Astrocyte (in vitro differentiated cells and primary cell): ENCODE measurements around the gene PARP9. TPM values are rescaled to one million over a fixed set of nuclear protein-coding genes. Genes with fewer than 3 reads are reported as not detected.
A peak's percentile ranks its signal among the peaks of the same experiment; 100 is the strongest.

Experiments used
- DNase-seq: peaks from one replicate; pipeline ENCODE4 v3.0.0-alpha.2; 2010; ENCODE audit warnings: low read depth
- FAIRE-seq: peaks from 2 replicates; lab custom pipeline; 2011; peaks lifted over from hg19 to GRCh38; lab: Jason Lieb, UNC
- H2AFZ ChIP-seq: 2 replicates; pipeline ENCODE4 v1.6.0; 2012; ENCODE audit warnings: low read depth, low read length, inconsistent platforms
- H3K27ac ChIP-seq: 2 replicates; pipeline ENCODE4 v1.5.1; 2011; ENCODE audit warnings: low read depth, low read length, inconsistent platforms
- H3K27me3 ChIP-seq: 2 replicates; pipeline ENCODE4 v1.6.0; 2011; ENCODE audit warnings: low read length, inconsistent platforms; ENCODE audit not compliant: insufficient read depth
- H3K36me3 ChIP-seq: 2 replicates; pipeline ENCODE4 v1.5.1; 2011; ENCODE audit warnings: low read length, inconsistent platforms; ENCODE audit not compliant: insufficient read depth
- H3K4me1 ChIP-seq: 2 replicates; pipeline ENCODE4 v1.5.1; 2011; ENCODE audit warnings: low read length, inconsistent platforms; ENCODE audit not compliant: insufficient read depth
- H3K4me2 ChIP-seq: 2 replicates; pipeline ENCODE4 v1.6.0; 2012; ENCODE audit warnings: low read length, inconsistent platforms
- H3K4me3 ChIP-seq: 2 replicates; pipeline ENCODE4 v1.5.1; 2011; ENCODE audit warnings: low read depth, mild to moderate bottlenecking, low read length, inconsistent platforms; ENCODE audit not compliant: insufficient read depth
- H3K79me2 ChIP-seq: 2 replicates; pipeline ENCODE4 v1.6.0; 2012; ENCODE audit warnings: mild to moderate bottlenecking, low read length, inconsistent platforms; ENCODE audit not compliant: insufficient read depth
- H3K9ac ChIP-seq: 2 replicates; pipeline ENCODE4 v1.6.0; 2012; ENCODE audit warnings: mild to moderate bottlenecking, low read length, inconsistent platforms
- H3K9me3 ChIP-seq: 2 replicates; pipeline ENCODE4 v1.5.1; 2012; ENCODE audit warnings: low read depth, mild to moderate bottlenecking, low read length, inconsistent platforms; ENCODE audit not compliant: insufficient read depth
- H4K20me1 ChIP-seq: 2 replicates; pipeline ENCODE4 v1.6.0; 2012; ENCODE audit warnings: low read length, inconsistent platforms; ENCODE audit not compliant: insufficient read depth
- H3K27ac Mint-ChIP-seq: one replicate; pipeline ENCODE4 v1.8.0; 2021; ENCODE audit warnings: mild to moderate bottlenecking, mixed read lengths; ENCODE audit not compliant: unreplicated experiment
- H3K27me3 Mint-ChIP-seq: one replicate; pipeline ENCODE4 v1.8.0; 2021; ENCODE audit warnings: low read depth, mixed read lengths; ENCODE audit not compliant: unreplicated experiment
- H3K36me3 Mint-ChIP-seq: one replicate; pipeline ENCODE4 v1.8.0; 2021; ENCODE audit warnings: low read depth, mixed read lengths; ENCODE audit not compliant: unreplicated experiment
- H3K4me1 Mint-ChIP-seq: one replicate; pipeline ENCODE4 v1.8.0; 2021; ENCODE audit warnings: low read depth, mixed read lengths; ENCODE audit not compliant: unreplicated experiment
- H3K4me3 Mint-ChIP-seq: one replicate; pipeline ENCODE4 v1.8.0; 2021; ENCODE audit warnings: mild to moderate bottlenecking, moderate library complexity, mixed read lengths; ENCODE audit not compliant: unreplicated experiment
- H3K9me3 Mint-ChIP-seq: one replicate; pipeline ENCODE4 v1.8.0; 2021; ENCODE audit warnings: mild to moderate bottlenecking, mixed read lengths; ENCODE audit not compliant: unreplicated experiment
- EZH2 ChIP-seq: IDR thresholded peaks from 2 replicates; pipeline ENCODE4 v1.6.1; 2012; ENCODE audit warnings: mild to moderate bottlenecking, low read length, inconsistent platforms; ENCODE audit not compliant: insufficient read depth
- total RNA-seq: library from RNA; stranded (reverse); gene quantifications from 2 replicates; pipeline ENCODE4 v1.2.1, GENCODE V29; 2021
- TF ChIP-seq, protein P1 (sequence below): IDR thresholded peaks from 2 replicates; pipeline ENCODE4 v1.5.1; 2011; ENCODE audit warnings: low read depth, mild to moderate bottlenecking, inconsistent platforms, low read length, moderate library complexity; ENCODE audit not compliant: insufficient read depth

The PARP9 gene
- total RNA-seq, 1 donor from 2014 or later = 74.1 TPM

DNA sequence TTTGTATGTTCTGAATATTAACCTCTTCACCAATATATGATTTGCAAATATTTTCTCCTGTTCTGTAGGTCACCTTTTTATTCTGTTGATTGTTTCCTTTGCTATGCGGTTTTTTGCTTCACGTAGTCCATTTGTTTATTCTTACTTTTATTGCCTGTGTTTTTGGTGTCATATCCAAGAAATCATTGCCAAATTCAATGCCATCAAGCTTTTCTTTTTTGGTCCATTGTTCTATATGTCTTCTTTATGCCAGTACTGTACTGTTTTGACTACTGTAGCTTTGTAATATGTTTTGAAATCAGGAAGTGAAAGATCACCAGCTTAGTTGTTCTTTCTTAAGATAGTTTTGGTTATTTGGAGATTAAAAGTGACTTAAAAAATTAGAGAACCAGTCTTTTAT lies 17.5 kb upstream of the PARP9 start:
- H3K4me1 Mint-ChIP-seq = no peaks in the 10 kb centered on the region
- TF ChIP-seq, protein P1, sequence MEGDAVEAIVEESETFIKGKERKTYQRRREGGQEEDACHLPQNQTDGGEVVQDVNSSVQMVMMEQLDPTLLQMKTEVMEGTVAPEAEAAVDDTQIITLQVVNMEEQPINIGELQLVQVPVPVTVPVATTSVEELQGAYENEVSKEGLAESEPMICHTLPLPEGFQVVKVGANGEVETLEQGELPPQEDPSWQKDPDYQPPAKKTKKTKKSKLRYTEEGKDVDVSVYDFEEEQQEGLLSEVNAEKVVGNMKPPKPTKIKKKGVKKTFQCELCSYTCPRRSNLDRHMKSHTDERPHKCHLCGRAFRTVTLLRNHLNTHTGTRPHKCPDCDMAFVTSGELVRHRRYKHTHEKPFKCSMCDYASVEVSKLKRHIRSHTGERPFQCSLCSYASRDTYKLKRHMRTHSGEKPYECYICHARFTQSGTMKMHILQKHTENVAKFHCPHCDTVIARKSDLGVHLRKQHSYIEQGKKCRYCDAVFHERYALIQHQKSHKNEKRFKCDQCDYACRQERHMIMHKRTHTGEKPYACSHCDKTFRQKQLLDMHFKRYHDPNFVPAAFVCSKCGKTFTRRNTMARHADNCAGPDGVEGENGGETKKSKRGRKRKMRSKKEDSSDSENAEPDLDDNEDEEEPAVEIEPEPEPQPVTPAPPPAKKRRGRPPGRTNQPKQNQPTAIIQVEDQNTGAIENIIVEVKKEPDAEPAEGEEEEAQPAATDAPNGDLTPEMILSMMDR = no peak

DNA sequence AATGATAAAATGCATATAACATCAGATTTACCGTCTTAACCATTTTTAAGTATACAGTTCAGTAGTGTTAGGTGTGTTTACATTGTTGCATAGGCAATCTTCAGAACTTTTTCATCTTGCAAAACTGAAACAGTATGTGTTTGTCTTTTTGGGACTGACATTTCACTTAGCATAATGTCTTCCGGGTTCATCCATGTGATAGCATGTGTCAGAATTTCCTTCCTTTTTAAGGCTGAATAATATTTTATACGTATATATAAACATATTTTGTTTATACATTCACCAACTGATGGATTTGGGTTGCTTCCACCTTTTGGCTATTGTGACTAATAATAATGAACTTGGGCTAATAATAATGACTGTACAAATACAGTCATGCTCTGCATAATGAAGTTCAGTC lies 16.4 kb upstream of the PARP9 start:
- no peak overlapping the region for H3K27ac Mint-ChIP-seq
- no peaks in the 10 kb centered on the region for H3K79me2 ChIP-seq
- no peak overlapping the region for H2AFZ ChIP-seq
- peaks cover 3% of the 10 kb centered on the region for H3K27me3 Mint-ChIP-seq
- H3K9ac ChIP-seq = no peak overlapping the region
- DNase-seq = no peak
- no peak overlapping the region for H3K4me3 Mint-ChIP-seq
- no peak for FAIRE-seq
- TF ChIP-seq, protein P1 = no peak
- no peak for TF ChIP-seq EZH2
- H3K36me3 Mint-ChIP-seq = peaks cover 6% of the 10 kb centered on the region
- no peaks in the 10 kb centered on the region for H3K27me3 ChIP-seq
- H3K9me3 Mint-ChIP-seq = peaks cover 16% of the 10 kb centered on the region
- H3K9me3 ChIP-seq = peaks cover 3% of the 10 kb centered on the region
- no peak overlapping the region for H3K4me3 ChIP-seq
- peaks cover 5% of the 10 kb centered on the region for H3K4me1 Mint-ChIP-seq
- H3K4me1 ChIP-seq = peaks cover 6% of the 10 kb centered on the region
- H4K20me1 ChIP-seq = no peaks in the 10 kb centered on the region
- no peak overlapping the region for H3K4me2 ChIP-seq
- H3K36me3 ChIP-seq = no peaks in the 10 kb centered on the region
- H3K27ac ChIP-seq = no peak overlapping the region

More for the DNA sequence above, 17.5 kb upstream of the PARP9 start:
- DNase-seq (no peak), FAIRE-seq (no peak)
- Mint-ChIP-seq H3K36me3 (peaks cover 6% of the 10 kb centered on the region), H3K4me3 (no peak overlapping the region), H3K9me3 (peaks cover 16% of the 10 kb centered on the region), H3K27ac (no peak overlapping the region), H3K27me3 (peaks cover 3% of the 10 kb centered on the region)
- Histone ChIP-seq H3K4me2 (no peak overlapping the region), H3K27ac (no peak overlapping the region), H3K9ac (no peak overlapping the region), H4K20me1 (no peaks in the 10 kb centered on the region), H3K4me1 (peaks cover 6% of the 10 kb centered on the region), H3K4me3 (no peak overlapping the region), H2AFZ (no peak overlapping the region), H3K79me2 (no peaks in the 10 kb centered on the region), H3K9me3 (peaks cover 3% of the 10 kb centered on the region), H3K36me3 (no peaks in the 10 kb centered on the region), H3K27me3 (no peaks in the 10 kb centered on the region)

DNA sequence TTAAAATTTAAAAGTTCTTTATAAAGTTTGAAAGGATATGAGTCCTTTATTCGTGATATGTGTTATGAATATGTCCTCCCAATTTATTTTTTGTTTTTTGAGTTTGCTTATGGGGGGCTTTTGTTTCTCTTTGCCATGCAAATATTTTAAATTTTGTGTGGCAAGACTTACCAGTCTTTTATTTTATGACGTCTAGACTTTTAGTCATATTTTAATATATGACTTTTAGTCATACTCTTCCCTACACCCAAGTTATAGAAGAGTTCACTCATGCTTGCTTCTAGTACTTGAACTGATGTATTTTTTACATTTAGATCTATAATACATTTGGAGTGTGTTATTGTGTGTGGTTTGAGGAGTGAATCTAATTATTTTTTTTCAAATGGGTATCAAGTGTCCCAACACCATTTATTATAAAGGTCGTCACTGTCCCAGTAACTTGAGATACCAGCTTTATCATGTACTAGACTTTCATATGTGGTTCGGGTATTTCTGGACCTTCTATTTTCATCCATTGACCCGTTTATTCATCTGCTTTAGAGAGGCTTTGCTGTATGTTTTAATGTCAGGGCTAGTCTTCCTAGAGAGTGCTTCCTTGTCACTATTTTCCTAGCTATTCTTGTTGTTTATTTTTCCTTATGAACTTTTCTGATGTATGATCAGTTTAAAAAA lies 14.1 kb upstream of the PARP9 start:
- Histone ChIP-seq H3K36me3 (no peaks in the 10 kb centered on the region), H3K9ac (peak overlapping the region; percentile 60), H2AFZ (no peak overlapping the region), H4K20me1 (no peaks in the 10 kb centered on the region), H3K79me2 (no peaks in the 10 kb centered on the region), H3K9me3 (peaks cover 3% of the 10 kb centered on the region), H3K4me1 (peaks cover 6% of the 10 kb centered on the region), H3K4me2 (peak overlapping the region; percentile 87), H3K27ac (no peak overlapping the region), H3K27me3 (no peaks in the 10 kb centered on the region), H3K4me3 (peak overlapping the region; percentile 49)
- FAIRE-seq = no peak
- Mint-ChIP-seq H3K4me3 (no peak overlapping the region), H3K27ac (no peak overlapping the region), H3K9me3 (peaks cover 11% of the 10 kb centered on the region), H3K27me3 (peaks cover 3% of the 10 kb centered on the region), H3K36me3 (peaks cover 13% of the 10 kb centered on the region), H3K4me1 (peaks cover 8% of the 10 kb centered on the region)
- TF ChIP-seq, protein P1 = no peak
- no peak for TF ChIP-seq EZH2
- no peak for DNase-seq
